DMS153 treated with DMSO at 0.1 percent for 48 hours (cell line): ENCODE data around the gene LRIT1.
A peak's percentile ranks its signal among the peaks of the same experiment; 100 is the strongest.
"Not testable (repeated sequence)": the region's sequence is repeated elsewhere in the genome, so short reads cannot be mapped to it uniquely, and the experiment has no call there.

Source experiments
- DNase-seq: peaks from one replicate; lab custom pipeline; 2025; ENCODE audit not compliant: unreplicated experiment; lab: John Stamatoyannopoulos, UW

LRIT1 gene

GRCh38 chr10:84241185-84241790 lies at the start of gene LRIT1:
LRIT1 (minus strand) TSS chr10:84241546; CDS start chr10:84241439, 107 bp downstream.
- no peak for DNase-seq

GRCh38 chr10:84290235-84290634 lies 48.9 kb upstream of the LRIT1 start:
- DNase-seq = no peak

- DNase-seq = no peak
These were observed 48.3 kb upstream of the LRIT1 start for GRCh38 chr10:84289521-84290200.

- no peak for DNase-seq
These were observed 46.8 kb upstream of the LRIT1 start for GRCh38 chr10:84288151-84288550.

- DNase-seq = no peak
These were observed 45.3 kb upstream of the LRIT1 start for GRCh38 chr10:84286695-84287094.

- DNase-seq = not testable (repeated sequence)
These were observed 38.6 kb upstream of the LRIT1 start for GRCh38 chr10:84279876-84280475.

- peak; percentile 91 for DNase-seq
These were observed 29.4 kb upstream of the LRIT1 start for GRCh38 chr10:84270708-84271107.

GRCh38 chr10:84269773-84270172 lies 28.4 kb upstream of the LRIT1 start:
- DNase-seq = no peak

GRCh38 chr10:84269162-84269561 lies 27.8 kb upstream of the LRIT1 start:
- DNase-seq = no peak

GRCh38 chr10:84267503-84268126 lies 26.3 kb upstream of the LRIT1 start:
- DNase-seq = peak; percentile 79

GRCh38 chr10:84265418-84265817 lies 24.1 kb upstream of the LRIT1 start:
- DNase-seq = peak; percentile 36

GRCh38 chr10:84264611-84265141 lies 23.3 kb upstream of the LRIT1 start:
- DNase-seq = peak; percentile 66

GRCh38 chr10:84263716-84264115 lies 22.4 kb upstream of the LRIT1 start:
- no peak for DNase-seq

GRCh38 chr10:84262190-84262956 lies 21.0 kb upstream of the LRIT1 start:
- no peak for DNase-seq

- DNase-seq = no peak
These were observed 20.0 kb upstream of the LRIT1 start for GRCh38 chr10:84261236-84261915.

GRCh38 chr10:84258034-84258695 lies 16.8 kb upstream of the LRIT1 start:
- DNase-seq = no peak

GRCh38 chr10:84257343-84258020 lies 16.1 kb upstream of the LRIT1 start:
- DNase-seq = no peak

- DNase-seq = no peak
These were observed 15.4 kb upstream of the LRIT1 start for GRCh38 chr10:84256510-84257342.
